Right renal pelvis (tissue), 4 donors: Measurements from ENCODE around the gene DOCK9. TPM values are rescaled to one million over a fixed set of nuclear protein-coding genes. Genes with fewer than 3 reads are reported as not detected.

Experiments used
- DNase-seq, 4 donors: peaks; one replicate each; pipeline ENCODE4 v3.0.0-alpha.2; 2013; ENCODE audit warnings: low read depth in 4 of 4, low spot score in 3 of 4, missing footprints in 1 of 4
- polyA plus RNA-seq, 4 donors: library from polyadenylated mRNA; unstranded; fragments of 120-200 nt; gene quantifications; one replicate each; pipeline ENCODE4 v1.2.1, GENCODE V29; 2013; ENCODE audit not compliant: insufficient read length in 4 of 4

Gene DOCK9
- polyA plus RNA-seq, 4 donors: 55.2 to 70.2 (median 66.7) TPM

GRCh38 chr13:98997738-98998641 is 20.1 kb upstream of the DOCK9 start:
- DNase-seq: no peak

- no peak for DNase-seq
These were observed 19.3 kb upstream of the DOCK9 start for GRCh38 chr13:98997011-98997730.

- DNase-seq: no peak
These were observed 18.2 kb upstream of the DOCK9 start for GRCh38 chr13:98996046-98996445.

GRCh38 chr13:98994896-98995295 is 17.0 kb upstream of the DOCK9 start:
- no peak for DNase-seq

GRCh38 chr13:98994080-98994479 is 16.2 kb upstream of the DOCK9 start:
- no peak for DNase-seq

- DNase-seq: no peak
These were observed 14.5 kb upstream of the DOCK9 start for GRCh38 chr13:98992355-98992754.

GRCh38 chr13:98990701-98991100 is 12.8 kb upstream of the DOCK9 start:
- DNase-seq: no peak

GRCh38 chr13:98989469-98990235 is 11.8 kb upstream of the DOCK9 start:
- DNase-seq: no peak

- no peak for DNase-seq
These were observed 10.9 kb upstream of the DOCK9 start for GRCh38 chr13:98988780-98989179.

- DNase-seq: no peak
These were observed 10.4 kb upstream of the DOCK9 start for GRCh38 chr13:98988277-98988676.

- DNase-seq: no peak
These were observed 9.4 kb upstream of the DOCK9 start for GRCh38 chr13:98987275-98987674.

- DNase-seq: no peak
These were observed 8.5 kb upstream of the DOCK9 start for GRCh38 chr13:98986226-98986846.

GRCh38 chr13:98985591-98985990 is 7.7 kb upstream of the DOCK9 start:
- no peak for DNase-seq

GRCh38 chr13:98984983-98985382 is 7.1 kb upstream of the DOCK9 start:
- DNase-seq: no peak

GRCh38 chr13:98984118-98984517 is 6.3 kb upstream of the DOCK9 start:
- DNase-seq: no peak

GRCh38 chr13:98983182-98983581 is 5.3 kb upstream of the DOCK9 start:
- DNase-seq: no peak

GRCh38 chr13:98981369-98982080 is 3.7 kb upstream of the DOCK9 start:
- no peak for DNase-seq

GRCh38 chr13:98979012-98979660 is 1.3 kb upstream of the DOCK9 start:
- no peak for DNase-seq

- DNase-seq: no peak
These were observed 416 bp upstream of the DOCK9 start for GRCh38 chr13:98978280-98978679.

GRCh38 chr13:98976941-98977340 is 923 bp downstream of the DOCK9 start:
- no peak for DNase-seq
